Urothelium cell line (cell line): ENCODE results near the gene JMJD8.
A peak's percentile ranks its signal among the peaks of the same experiment; 100 is the strongest.

ENCODE experiments used
- DNase-seq: peaks from one replicate; pipeline ENCODE4 v3.0.0; 2011; ENCODE audit warnings: low spot score, mixed read lengths
- FAIRE-seq: peaks from 2 replicates; lab custom pipeline; 2011; peaks lifted over from hg19 to GRCh38; lab: Jason Lieb, UNC

The JMJD8 gene

DNA sequence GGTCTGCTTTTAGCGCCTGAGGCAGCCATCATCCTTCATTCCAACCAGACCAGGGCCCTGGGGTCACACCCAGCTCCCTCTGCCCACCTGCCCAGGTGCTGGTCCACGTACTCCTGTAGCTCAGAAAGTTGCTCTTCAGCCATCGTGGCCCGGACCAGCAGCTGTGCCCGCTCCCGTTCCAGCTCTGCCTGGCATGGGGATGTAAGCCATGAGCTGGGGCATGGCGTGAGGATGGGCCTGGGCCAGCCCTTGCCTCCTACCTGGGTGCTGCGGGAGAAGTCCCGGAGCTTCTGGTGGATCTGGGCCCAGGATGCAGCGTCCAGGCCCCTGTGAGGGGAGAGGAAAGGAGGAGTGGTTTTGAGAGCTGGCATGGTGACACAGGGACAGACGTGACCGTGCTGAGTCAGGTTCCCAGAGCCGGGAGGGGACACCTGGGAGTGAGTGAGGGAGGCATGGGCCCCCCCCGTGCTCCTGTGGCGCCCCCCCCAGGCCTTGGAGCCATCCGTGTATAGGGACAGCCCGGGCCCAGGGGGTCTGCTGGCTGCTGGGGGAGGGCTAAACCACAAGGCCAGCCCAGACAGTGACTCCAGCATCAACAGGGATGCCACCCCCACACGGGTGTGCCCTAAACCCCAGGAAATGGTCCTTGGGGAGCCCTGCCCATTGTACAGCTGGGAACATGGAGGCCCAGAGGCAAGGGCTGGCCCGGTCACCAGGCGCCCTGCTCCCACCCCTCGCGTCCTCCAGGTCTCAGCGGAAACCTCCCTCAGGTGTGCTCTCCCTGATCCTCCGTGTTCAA lies 38.9 kb upstream of the JMJD8 start:
- no peak for DNase-seq
- no peak for FAIRE-seq

DNA sequence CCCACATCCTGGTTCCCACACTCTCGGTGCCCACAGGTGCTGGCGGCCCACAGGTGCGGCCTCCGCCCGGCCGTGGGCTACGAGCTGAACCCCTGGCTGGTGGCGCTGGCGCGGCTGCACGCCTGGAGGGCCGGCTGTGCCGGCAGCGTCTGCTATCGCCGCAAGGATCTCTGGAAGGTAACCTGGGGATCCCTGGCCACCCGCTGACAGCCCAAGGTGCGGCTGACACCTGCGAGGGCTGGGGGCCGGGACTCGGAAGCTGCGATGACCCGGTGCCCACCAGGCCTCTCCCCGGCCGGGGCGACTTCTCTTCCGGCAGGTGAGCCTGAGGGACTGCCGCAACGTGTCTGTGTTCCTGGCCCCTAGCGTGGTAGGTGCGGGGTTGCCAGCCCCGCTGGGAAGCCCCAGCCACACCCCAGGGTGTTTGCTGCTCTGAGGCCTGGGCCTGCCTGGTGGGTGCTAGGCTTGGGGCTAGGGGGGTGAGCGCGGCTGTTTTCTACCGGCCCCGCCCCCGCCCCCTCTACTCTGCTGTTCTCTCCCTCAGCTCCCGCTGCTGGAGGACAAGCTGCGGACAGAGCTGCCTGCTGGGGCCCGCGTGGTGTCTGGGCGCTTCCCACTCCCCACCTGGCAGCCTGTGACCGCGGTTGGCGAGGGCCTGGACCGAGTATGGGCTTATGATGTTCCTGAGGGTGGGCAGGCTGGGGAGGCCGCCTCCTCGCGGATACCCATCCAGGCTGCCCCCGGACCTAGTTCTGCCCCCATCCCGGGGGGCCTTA lies 37.8 kb upstream of the JMJD8 start:
- FAIRE-seq (peak; percentile 17), DNase-seq (no peak)

DNA sequence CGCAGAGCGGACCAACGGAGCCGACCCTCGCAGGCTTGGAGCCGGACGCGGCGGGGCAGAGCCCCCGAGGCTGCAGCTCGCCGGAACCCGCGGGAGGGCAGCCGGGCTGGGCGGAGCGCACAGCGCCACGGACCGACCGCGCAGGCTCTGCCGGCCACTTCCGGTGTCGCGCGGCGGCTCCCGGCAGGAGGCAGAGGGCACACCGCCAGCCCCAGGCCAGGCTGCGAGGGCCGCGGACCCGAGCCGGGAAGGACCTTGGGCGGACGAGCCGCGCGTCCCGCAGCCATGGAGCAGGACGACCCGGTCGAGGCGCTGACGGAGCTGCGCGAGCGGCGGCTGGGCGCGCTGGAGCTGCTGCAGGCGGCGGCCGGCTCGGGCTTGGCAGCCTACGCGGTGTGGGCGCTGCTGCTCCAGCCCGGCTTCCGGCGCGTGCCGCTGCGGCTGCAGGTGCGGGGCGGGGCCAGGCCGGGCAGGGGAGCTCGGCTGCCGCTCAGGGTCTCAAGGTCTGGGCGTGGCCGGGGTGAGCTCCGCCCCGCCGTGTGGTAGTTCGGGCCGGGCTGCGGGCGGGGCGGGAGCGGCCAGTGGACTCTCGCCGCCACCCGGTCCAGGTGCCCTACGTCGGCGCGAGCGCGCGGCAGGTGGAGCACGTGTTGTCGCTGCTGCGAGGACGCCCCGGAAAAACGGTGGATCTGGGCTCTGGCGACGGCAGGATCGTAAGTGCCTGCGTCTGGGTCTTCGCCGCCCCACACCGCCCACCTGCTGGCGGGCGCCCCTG lies 37.0 kb upstream of the JMJD8 start, which contains the start of gene ANTKMT:
Gene ANTKMT, plus strand, starts transcription at position 157 of the 775 bp plus-strand sequence. Its CDS starts 129 bp downstream, at position 286.
- FAIRE-seq: peak; percentile 91
- DNase-seq: peak; percentile 93

- FAIRE-seq (no peak), DNase-seq (no peak)
Measured at GRCh38 chr16:720447-720989, 36.4 kb upstream of the JMJD8 start.

DNA sequence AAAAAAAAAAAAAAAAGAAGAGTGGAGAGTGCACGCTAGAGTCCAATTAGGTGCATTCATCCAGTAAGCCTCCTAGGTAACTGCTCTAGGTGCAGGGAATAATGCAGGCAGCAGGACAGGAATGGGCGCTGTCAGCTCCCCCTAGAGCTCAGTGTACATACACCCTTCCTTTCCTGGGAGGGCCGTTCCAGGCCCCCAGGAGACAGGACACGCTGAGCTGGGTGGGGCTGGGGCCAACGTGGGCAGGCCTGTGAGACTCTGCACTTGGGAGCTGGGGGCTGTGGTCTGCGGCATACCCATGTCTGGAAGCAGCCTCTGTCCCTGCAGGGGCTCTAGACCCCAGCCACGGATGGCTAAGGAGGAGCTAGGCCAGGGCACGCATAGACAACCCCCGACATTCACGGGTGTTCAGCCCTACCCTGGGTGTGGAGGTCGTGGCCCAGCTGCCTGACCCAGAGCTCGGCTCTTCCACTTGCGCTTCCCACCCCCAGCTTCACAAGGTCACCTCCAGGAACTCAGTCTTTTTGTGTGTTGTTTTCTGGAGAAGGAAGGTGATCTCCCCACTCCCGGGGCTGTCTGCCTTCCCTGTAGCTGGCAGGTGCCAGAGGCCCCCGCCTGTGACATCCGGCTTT lies 35.8 kb upstream of the JMJD8 start:
- no peak for DNase-seq
- no peak for FAIRE-seq

- no peak for FAIRE-seq
- no peak for DNase-seq
Measured at GRCh38 chr16:718922-719321, 34.8 kb upstream of the JMJD8 start.

DNA sequence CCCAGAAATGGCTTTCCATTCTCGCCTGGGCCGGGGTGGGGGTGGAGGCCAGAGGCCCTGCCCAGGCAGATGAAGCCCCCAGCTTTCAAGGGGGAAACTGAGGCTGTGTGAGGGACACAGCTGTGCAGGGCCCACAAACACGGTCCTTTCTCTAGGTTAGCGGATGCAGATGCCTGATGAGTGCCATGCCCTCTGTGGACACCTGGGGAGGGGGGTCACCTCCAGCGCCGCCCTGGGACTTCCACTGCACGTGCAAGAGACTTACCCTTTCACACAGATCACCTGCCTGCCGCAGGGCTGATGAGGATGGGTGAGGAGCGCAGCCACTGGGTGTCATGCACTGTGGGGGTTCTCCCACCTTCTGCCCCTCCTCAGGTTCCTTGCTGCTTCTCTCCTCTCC lies 34.3 kb upstream of the JMJD8 start:
- no peak for FAIRE-seq
- no peak for DNase-seq

- DNase-seq (no peak), FAIRE-seq (no peak)
Measured at GRCh38 chr16:717450-718245, 33.5 kb upstream of the JMJD8 start.

DNA sequence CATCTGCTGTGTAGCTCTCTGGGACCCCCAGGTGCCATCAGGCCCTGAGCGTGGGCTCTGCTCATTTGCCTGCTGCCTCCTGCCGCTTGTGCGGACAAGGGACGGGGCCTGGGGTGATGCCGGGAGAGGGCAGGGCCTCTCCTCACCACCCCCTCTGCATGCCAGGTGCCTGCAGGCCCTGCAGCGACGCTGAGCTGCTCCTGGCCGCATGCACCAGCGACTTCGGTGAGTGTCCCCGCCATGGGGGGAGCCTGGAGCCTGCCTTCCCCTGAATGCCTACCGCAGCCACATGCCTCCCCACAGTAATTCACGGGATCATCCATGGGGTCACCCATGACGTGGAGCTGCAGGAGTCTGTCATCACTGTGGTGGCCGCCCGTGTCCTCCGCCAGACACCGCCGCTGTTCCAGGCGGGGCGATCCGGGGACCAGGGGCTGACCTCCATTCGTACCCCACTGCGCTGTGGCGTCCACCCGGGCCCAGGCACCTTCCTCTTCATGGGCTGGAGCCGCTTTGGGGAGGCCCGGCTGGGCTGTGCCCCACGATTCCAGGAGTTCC lies 32.7 kb upstream of the JMJD8 start:
- DNase-seq (no peak), FAIRE-seq (no peak)

DNA sequence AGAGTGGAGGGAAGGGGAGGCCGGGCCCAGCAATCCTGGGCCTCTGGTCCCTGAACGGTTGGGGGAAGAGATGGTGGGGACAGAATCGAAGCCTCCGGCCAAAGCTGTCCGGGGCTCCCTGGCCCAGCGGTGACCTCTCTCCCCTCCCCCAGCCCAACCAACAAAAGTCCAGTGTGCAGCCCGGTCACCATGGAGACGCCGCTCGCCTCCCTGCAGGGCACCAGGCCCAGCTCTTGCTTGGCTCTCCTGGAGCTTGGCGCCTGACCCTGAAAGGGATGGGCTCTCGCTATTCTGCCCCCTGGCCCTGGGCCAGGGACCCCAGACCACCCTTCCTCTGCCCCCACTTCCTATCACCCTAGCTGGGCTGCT lies 32.0 kb upstream of the JMJD8 start:
- DNase-seq (no peak), FAIRE-seq (no peak)

GRCh38 chr16:715477-716199 lies 31.5 kb upstream of the JMJD8 start:
- no peak for FAIRE-seq
- DNase-seq: no peak

DNA sequence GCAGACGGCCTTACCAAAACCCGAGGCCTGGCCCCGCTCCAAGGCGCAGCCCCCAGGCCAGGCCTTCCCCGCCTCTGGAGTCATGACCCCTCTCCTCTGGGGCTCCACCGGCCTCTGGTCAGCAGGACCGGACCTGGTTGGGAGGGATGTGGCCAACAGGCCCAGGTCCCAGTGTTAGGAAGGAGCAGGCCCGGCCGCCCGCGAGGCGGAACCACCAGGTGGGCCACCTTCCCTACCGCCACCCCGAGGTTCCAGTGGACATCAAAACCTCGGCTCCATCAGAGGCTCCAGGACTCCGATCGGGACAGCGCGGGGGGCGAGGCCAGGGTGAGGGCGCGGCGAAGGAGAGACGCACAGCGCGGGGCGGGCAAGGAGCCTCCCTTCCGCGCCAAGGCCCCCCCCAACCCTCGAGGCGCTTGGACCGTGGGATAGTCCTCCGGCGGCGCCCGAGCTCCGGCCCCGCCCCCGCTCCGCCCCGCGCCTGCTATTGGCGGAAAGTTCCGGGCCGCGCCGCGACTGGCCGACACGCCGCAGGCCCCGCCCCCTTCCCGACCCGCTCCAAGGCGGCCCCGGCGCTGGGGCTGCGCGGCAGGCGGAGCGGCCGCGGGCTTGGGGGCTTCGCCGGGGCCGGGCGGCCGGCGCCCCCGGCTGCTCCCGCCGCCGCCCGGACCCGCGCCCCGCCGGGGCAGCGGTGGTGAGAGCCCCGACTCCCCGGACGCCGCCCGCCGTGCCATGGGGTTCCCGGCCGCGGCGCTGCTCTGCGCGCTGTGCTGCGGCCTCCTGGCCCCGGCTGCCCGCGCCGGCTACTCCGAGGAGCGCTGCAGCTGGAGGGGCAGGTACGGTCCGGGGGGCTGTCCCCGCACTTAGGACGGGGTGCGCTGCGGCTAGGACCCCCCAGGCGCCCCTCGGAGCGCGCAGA lies 30.7 kb upstream of the JMJD8 start, which contains the start of gene METRN:
Gene METRN, plus strand, starts transcription at position 561 of the 919 bp plus-strand sequence. Its CDS starts 172 bp downstream, at position 733.
- DNase-seq: peak; percentile 94
- FAIRE-seq: peak; percentile 42

DNA sequence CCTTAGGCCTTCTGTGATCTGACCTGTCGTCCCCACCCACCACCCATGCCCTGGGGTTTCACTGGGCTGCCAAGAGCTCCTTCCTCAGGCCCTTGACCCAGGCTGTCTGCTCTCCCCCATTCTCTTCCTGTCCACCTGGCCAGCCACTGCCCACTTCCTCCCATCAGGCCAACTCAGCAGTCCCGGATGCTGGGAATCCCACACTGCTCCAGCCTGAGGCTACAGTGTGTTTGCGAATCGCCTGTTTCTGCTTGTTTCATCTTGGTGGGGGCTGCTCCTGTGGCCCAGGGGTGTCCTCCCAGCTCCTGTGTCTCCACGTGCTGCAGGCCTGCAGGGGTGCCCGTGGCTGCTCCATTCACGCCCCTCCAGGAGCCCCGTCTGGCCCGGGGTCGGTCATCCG lies 29.9 kb upstream of the JMJD8 start:
- FAIRE-seq (no peak), DNase-seq (no peak)

DNA sequence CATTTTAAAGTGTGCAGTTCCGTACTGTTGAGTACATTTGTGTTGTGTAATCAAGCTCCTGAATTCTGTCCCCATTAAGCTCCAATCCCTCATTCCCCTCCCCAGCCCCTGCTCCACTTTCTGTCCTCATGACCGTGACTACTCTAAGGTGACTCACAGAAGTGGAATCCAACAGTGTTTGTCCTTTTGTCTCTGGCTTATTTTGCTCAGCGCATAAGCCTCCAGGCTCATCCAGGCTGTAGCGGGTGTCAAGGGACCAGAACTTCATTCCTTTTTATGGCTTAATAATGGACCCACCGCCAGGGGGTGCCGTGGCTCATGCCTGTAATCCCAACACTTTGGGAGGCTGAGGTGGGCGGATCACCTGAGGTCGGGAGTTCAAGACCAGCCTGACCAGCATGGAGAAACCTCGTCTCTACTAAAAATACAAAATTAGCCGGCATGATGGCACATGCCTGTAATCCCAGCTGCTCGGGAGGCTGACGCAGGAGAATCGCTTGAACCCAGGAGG lies 28.7 kb upstream of the JMJD8 start:
- FAIRE-seq (peak; percentile 93), DNase-seq (peak; percentile 81)

GRCh38 chr16:711548-712320 lies 27.6 kb upstream of the JMJD8 start:
- FAIRE-seq (no peak), DNase-seq (peak; percentile 73)

DNA sequence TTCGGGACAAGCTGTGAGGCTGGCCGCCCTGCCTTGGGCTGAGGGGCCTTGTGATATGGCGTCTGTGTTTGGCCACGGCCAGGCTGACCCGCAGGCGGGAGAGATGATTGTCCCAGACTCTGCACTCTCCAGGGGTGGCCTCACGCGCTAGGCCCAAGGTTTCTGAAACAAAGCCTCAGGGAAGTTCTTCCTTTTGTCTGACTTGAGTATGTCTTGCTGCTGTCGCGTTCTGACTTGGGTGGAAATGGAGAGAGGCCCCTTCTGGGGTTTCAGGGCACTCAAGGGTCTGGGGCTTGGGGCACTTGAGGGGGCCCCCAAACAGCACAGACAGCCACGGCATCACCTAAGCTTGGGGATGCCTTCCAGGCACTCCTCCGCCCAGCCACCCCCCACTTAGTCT lies 26.9 kb upstream of the JMJD8 start:
- no peak for FAIRE-seq
- no peak for DNase-seq
